GM18499 (cell line): Measurements from ENCODE around the gene LIMS4.
"Not testable (repeated sequence)": the region's sequence is repeated elsewhere in the genome, so short reads cannot be mapped to it uniquely, and the experiment has no call there.

ENCODE experiments used
- ATAC-seq: cut with Tn5 transposase; IDR thresholded peaks from one replicate; pipeline ENCODE4 v1.9.1; 2021; ENCODE audit warnings: moderate number of reproducible peaks; ENCODE audit not compliant: insufficient read depth, unreplicated experiment

Gene LIMS4

GRCh38 chr2:110472171-110473058, at the start of gene LIMS4:
Gene LIMS4 (minus strand): TSS chr2:110472816. CDS start chr2:110472778, 38 bp downstream.
- not testable (repeated sequence) for ATAC-seq

GRCh38 chr2:110499755-110500377, 27.2 kb upstream of the LIMS4 start:
- peak; percentile 70 for ATAC-seq

GRCh38 chr2:110496027-110496426, 23.4 kb upstream of the LIMS4 start:
- not testable (repeated sequence) for ATAC-seq

GRCh38 chr2:110494488-110494887, 21.9 kb upstream of the LIMS4 start:
- not testable (repeated sequence) for ATAC-seq

GRCh38 chr2:110488991-110489390, 16.4 kb upstream of the LIMS4 start:
- ATAC-seq = not testable (repeated sequence)

- not testable (repeated sequence) for ATAC-seq
Observed at GRCh38 chr2:110482697-110483096, 10.1 kb upstream of the LIMS4 start.

- ATAC-seq = not testable (repeated sequence)
Observed at GRCh38 chr2:110481200-110481599, 8.6 kb upstream of the LIMS4 start.

- not testable (repeated sequence) for ATAC-seq
Observed at GRCh38 chr2:110480084-110480483, 7.5 kb upstream of the LIMS4 start.

- not testable (repeated sequence) for ATAC-seq
Observed at GRCh38 chr2:110477370-110477769, 4.8 kb upstream of the LIMS4 start.

GRCh38 chr2:110476952-110477351, 4.3 kb upstream of the LIMS4 start:
- not testable (repeated sequence) for ATAC-seq

GRCh38 chr2:110475627-110476359, 3.2 kb upstream of the LIMS4 start:
- not testable (repeated sequence) for ATAC-seq

GRCh38 chr2:110474898-110475297, 2.3 kb upstream of the LIMS4 start:
- peak; percentile 81 for ATAC-seq

GRCh38 chr2:110473059-110473358, 393 bp upstream of the LIMS4 start:
- ATAC-seq = not testable (repeated sequence)

GRCh38 chr2:110468921-110469320, 3.7 kb downstream of the LIMS4 start:
- ATAC-seq = not testable (repeated sequence)

- peak; percentile 78 for ATAC-seq
Observed at GRCh38 chr2:110465312-110465711, 7.3 kb downstream of the LIMS4 start.

GRCh38 chr2:110462458-110462857, 10.2 kb downstream of the LIMS4 start:
- ATAC-seq = not testable (repeated sequence)

- ATAC-seq = not testable (repeated sequence)
Observed at GRCh38 chr2:110460318-110460717, 12.3 kb downstream of the LIMS4 start.

GRCh38 chr2:110457214-110457590, 15.4 kb downstream of the LIMS4 start:
- not testable (repeated sequence) for ATAC-seq

- ATAC-seq = not testable (repeated sequence)
Observed at GRCh38 chr2:110456291-110457213, 16.1 kb downstream of the LIMS4 start.
